GM18519 (cell line): ENCODE measurements around the gene CELF2.
A peak's percentile ranks its signal among the peaks of the same experiment; 100 is the strongest.
"Not testable (repeated sequence)": the region's sequence is repeated elsewhere in the genome, so short reads cannot be mapped to it uniquely, and the experiment has no call there.

ENCODE experiments used
- ATAC-seq: cut with Tn5 transposase; IDR thresholded peaks from one replicate; pipeline ENCODE4 v1.9.1; 2021; ENCODE audit warnings: mild to moderate bottlenecking, moderate library complexity; ENCODE audit not compliant: unreplicated experiment, low FRiP score

Gene CELF2

DNA sequence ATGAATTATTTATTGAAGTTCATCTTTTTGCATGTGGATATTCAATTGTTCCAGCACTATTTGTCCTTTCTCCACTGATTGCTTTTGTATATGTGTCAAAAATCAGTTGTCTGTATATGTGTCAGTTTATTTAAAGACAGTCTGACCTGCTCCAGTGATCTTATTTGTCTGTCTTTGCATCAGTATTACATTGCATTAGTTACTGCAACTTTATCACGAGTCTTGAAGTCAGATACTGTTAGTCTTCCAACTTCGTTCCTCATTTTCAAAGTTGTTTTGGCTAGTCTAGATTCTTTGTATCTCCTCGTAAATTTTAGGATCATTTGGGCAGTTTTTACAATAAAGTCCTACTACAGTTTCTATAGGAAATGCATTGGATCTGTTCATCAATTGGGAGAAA is 166.4 kb downstream of the CELF2 start:
- ATAC-seq = no peak

- not testable (repeated sequence) for ATAC-seq
Observed at GRCh38 chr10:11185128-11185665, 167.5 kb downstream of the CELF2 start.

- no peak for ATAC-seq
Observed at GRCh38 chr10:11186374-11186773, 168.7 kb downstream of the CELF2 start.

GRCh38 chr10:11189582-11190376 is 172.1 kb downstream of the CELF2 start:
- no peak for ATAC-seq

GRCh38 chr10:11191190-11191589 is 173.5 kb downstream of the CELF2 start:
- ATAC-seq = no peak

- ATAC-seq = no peak
Observed at GRCh38 chr10:11191678-11192077, 174.0 kb downstream of the CELF2 start.

GRCh38 chr10:11192304-11193000 is 174.8 kb downstream of the CELF2 start:
- no peak for ATAC-seq

DNA sequence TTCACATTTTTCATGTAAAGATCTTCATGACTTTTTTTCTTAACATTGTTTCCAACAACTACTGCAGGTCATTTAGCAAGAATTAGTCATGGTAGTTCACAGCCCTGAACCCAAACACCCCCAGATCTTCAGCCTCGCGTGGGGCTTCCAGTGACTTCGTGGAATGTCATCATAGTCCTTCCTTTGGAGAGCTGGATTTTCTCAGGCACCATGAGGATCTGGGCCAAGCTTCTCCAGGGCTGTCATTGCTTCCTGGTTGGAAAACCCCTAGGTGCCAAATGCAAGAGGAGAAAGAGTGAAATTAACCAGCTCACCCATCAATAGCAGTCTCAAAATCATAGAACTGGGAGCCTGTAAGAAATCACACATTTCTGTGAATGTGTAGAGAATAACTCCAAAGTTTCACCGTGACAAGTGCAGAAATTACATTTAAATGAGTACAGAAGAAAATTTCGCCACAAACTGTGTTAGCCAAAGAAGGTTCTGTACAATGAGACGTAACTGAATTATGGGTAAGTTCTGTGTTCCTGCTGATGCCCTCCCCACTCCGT is 175.4 kb downstream of the CELF2 start:
- no peak for ATAC-seq

- peak; percentile 38 for ATAC-seq
Observed at GRCh38 chr10:11194859-11195586, 177.4 kb downstream of the CELF2 start.

GRCh38 chr10:11195623-11196022 is 178.0 kb downstream of the CELF2 start:
- ATAC-seq = no peak

- peak; percentile 66 for ATAC-seq
Observed at GRCh38 chr10:11197266-11197712, 179.6 kb downstream of the CELF2 start.

- ATAC-seq = no peak
Observed at GRCh38 chr10:11197878-11198277, 180.2 kb downstream of the CELF2 start.

- ATAC-seq = no peak
Observed at GRCh38 chr10:11201911-11202310, 184.2 kb downstream of the CELF2 start.

DNA sequence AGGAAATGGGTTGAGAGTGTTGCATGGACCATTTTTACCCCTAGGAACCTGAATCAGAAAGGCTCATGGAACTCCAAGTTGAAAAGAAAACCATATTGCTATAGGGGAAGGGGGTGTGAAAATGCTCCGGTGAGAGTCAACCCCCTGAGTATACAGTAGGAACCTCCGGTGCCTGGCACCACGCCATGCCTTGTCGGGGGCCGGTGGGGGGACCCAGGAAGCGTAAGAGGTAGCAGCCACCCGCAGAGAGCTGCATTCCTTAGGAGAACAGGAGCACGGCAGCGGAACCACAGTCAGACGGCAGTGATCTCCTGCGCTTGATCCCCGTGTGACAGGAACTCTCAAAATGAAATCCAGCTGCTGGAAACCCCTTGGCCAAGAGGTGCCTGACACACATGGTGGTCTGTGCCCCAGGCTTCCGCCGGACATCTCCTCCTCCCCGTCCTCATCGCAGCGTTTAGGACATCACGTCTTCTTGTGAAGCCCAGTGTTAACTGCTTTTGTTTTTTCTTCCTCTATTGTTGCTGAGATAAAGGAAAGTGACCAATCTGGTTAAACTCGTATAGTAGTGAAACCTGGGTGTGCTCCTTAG is 186.8 kb downstream of the CELF2 start:
- ATAC-seq = no peak

DNA sequence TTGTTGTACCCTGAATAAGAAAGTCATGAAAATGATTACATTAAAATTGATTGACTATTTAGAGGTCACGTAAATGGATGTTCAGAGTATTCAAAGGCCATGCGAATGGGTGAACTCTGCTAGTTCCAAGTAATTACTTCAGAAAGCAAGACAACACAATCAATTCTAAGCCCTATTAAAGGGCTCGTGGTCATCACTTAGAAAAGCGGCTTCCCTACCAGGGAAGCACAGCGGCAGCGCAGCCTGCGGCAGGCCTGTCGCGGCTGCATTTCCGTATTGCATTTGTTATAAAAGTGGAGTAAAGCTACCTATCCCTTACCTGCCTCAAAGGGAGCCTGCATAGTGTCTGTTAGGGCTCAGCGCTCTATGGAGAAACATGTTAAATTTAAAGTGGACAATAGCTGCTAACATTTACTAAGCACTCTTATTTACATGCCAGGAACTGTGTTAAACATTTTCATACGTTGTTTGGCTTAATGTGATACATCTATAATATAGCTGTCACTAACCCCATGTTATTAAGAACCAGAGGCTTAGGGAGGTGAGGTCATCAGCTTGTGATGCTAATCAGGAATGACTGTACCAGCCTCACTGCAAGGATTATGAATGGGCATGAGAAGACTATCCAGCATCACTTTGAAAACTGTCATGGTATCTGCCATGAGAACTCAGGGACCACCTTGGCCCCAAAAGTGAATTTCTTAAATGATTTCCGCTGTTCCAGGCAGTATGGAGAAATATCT is 187.5 kb downstream of the CELF2 start:
- no peak for ATAC-seq

- no peak for ATAC-seq
Observed at GRCh38 chr10:11206676-11207559, 189.2 kb downstream of the CELF2 start.

- no peak for ATAC-seq
Observed at GRCh38 chr10:11207560-11207844, 189.8 kb downstream of the CELF2 start.

- ATAC-seq = no peak
Observed at GRCh38 chr10:11208243-11208642, 190.6 kb downstream of the CELF2 start.
